HEK293 (cell line): Measurements from ENCODE around the gene NAALADL2.

Experiments used
- CTCF ChIA-PET: fragments of 350-600 bp; formaldehyde crosslinking; extraction: SDS; loops from one replicate; lab custom pipeline; 2021; ENCODE audit warnings: antibody characterized with exemption; lab: Yijun Ruan, JAX
- POLR2A ChIA-PET: fragments of 300-600 bp; formaldehyde crosslinking; extraction: SDS; loops from one replicate; lab custom pipeline; 2020; ENCODE audit warnings: antibody characterized with exemption, inconsistent platforms; lab: Yijun Ruan, JAX
- H3K27ac ChIP-seq: fragments of 200-500 bp; sonication (Bioruptor generic); 2 replicates; pipeline ENCODE4 v1.5.1; 2014; ENCODE audit warnings: low read depth, low read length, control low read depth, inconsistent platforms; ENCODE audit errors: extremely low read depth
- H3K36me3 ChIP-seq, 2 experiments: fragments of 200-500 bp in 1 of 2; sonication (Bioruptor generic) in 1 of 2; 1 replicate in 1 of 2; 2 replicates in 1 of 2; pipeline ENCODE4 v1.5.1; 2014 to 2017; ENCODE audit warnings: inconsistent platforms in 2 of 2, low read length in 2 of 2; ENCODE audit not compliant: control insufficient read depth in 2 of 2, insufficient read depth in 1 of 2
- H3K4me1 ChIP-seq: fragments of 200-500 bp; sonication (Bioruptor generic); 2 replicates; pipeline ENCODE4 v1.5.1; 2014; ENCODE audit warnings: mild to moderate bottlenecking, low read length, inconsistent platforms; ENCODE audit not compliant: control insufficient read depth, insufficient read depth
- H3K4me3 ChIP-seq: 2 replicates; pipeline ENCODE4 v1.5.1; 2011; ENCODE audit warnings: low read depth, mild to moderate bottlenecking, control low read depth, low read length, moderate library complexity
- H3K9me3 ChIP-seq: fragments of 200-500 bp; sonication (Bioruptor generic); 2 replicates; pipeline ENCODE4 v1.5.1; 2014; ENCODE audit warnings: low read depth, low read length, inconsistent platforms; ENCODE audit not compliant: control insufficient read depth, insufficient read depth
- KLF10 ChIP-seq: fragments of 450-650 bp; IDR thresholded peaks from 2 replicates; pipeline ENCODE4 v1.5.1; 2018; ENCODE audit warnings: missing biosample characterization, mild to moderate bottlenecking, missing genetic modification characterization
- MYNN ChIP-seq: fragments of 450-650 bp; formaldehyde crosslinking; IDR thresholded peaks from 2 replicates; pipeline ENCODE4 v1.5.1; 2016; ENCODE audit warnings: missing biosample characterization, missing genetic modification characterization, borderline replicate concordance
- PRDM4 ChIP-seq: fragments of 450-650 bp; formaldehyde crosslinking; IDR thresholded peaks from 2 replicates; pipeline ENCODE4 v1.5.1; 2017; ENCODE audit warnings: missing biosample characterization, missing genetic modification characterization
- SCRT1 ChIP-seq: fragments of 450-650 bp; formaldehyde crosslinking; IDR thresholded peaks from 2 replicates; pipeline ENCODE4 v1.5.1; 2016; ENCODE audit warnings: missing biosample characterization, missing genetic modification characterization, borderline replicate concordance
- SP3 ChIP-seq: fragments of 450-650 bp; formaldehyde crosslinking; IDR thresholded peaks from 2 replicates; pipeline ENCODE4 v1.5.1; 2016; ENCODE audit warnings: missing biosample characterization, missing genetic modification characterization
- WT1 ChIP-seq: fragments of 450-650 bp; formaldehyde crosslinking; IDR thresholded peaks from 2 replicates; pipeline ENCODE4 v1.5.1; 2016; ENCODE audit warnings: missing biosample characterization, missing genetic modification characterization
- YY1 ChIP-seq: fragments of 450-650 bp; formaldehyde crosslinking; IDR thresholded peaks from 2 replicates; pipeline ENCODE4 v1.5.1; 2018; ENCODE audit warnings: missing biosample characterization, missing genetic modification characterization
- ZBTB10 ChIP-seq: fragments of 450-650 bp; formaldehyde crosslinking; IDR thresholded peaks from 2 replicates; pipeline ENCODE4 v1.5.1; 2016; ENCODE audit warnings: missing biosample characterization, missing genetic modification characterization
- ZBTB8A ChIP-seq: fragments of 450-650 bp; formaldehyde crosslinking; IDR thresholded peaks from 2 replicates; pipeline ENCODE4 v1.5.1; 2016; ENCODE audit warnings: missing biosample characterization, missing genetic modification characterization
- ZEB2 ChIP-seq: fragments of 450-650 bp; formaldehyde crosslinking; IDR thresholded peaks from 2 replicates; pipeline ENCODE4 v1.5.1; 2016; ENCODE audit warnings: missing biosample characterization, missing genetic modification characterization
- ZFP3 ChIP-seq: fragments of 450-650 bp; formaldehyde crosslinking; IDR thresholded peaks from 2 replicates; pipeline ENCODE4 v1.5.1; 2016; ENCODE audit warnings: low read depth, missing biosample characterization, missing genetic modification characterization
- ZFP37 ChIP-seq: fragments of 450-650 bp; formaldehyde crosslinking; IDR thresholded peaks from 2 replicates; pipeline ENCODE4 v1.5.1; 2016; ENCODE audit warnings: missing biosample characterization, missing genetic modification characterization
- ZNF169 ChIP-seq: fragments of 450-650 bp; formaldehyde crosslinking; IDR thresholded peaks from 2 replicates; pipeline ENCODE4 v1.5.1; 2016; ENCODE audit warnings: missing biosample characterization, missing genetic modification characterization
- ZNF174 ChIP-seq: fragments of 450-650 bp; formaldehyde crosslinking; IDR thresholded peaks from 2 replicates; pipeline ENCODE4 v1.5.0; 2017; ENCODE audit warnings: missing biosample characterization, mild to moderate bottlenecking, missing genetic modification characterization
- ZNF214 ChIP-seq: fragments of 450-650 bp; formaldehyde crosslinking; IDR thresholded peaks from 2 replicates; pipeline ENCODE4 v1.5.1; 2017; ENCODE audit warnings: missing biosample characterization, mild to moderate bottlenecking, missing genetic modification characterization, borderline replicate concordance
- ZNF239 ChIP-seq: fragments of 450-650 bp; formaldehyde crosslinking; IDR thresholded peaks from 2 replicates; pipeline ENCODE4 v1.5.1; 2016; ENCODE audit warnings: missing biosample characterization, missing genetic modification characterization
- ZNF37A ChIP-seq: fragments of 450-650 bp; IDR thresholded peaks from 2 replicates; pipeline ENCODE4 v1.5.1; 2018; ENCODE audit warnings: missing biosample characterization, missing genetic modification characterization
- ZNF433 ChIP-seq: fragments of 450-650 bp; formaldehyde crosslinking; IDR thresholded peaks from 2 replicates; pipeline ENCODE4 v1.5.1; 2016; ENCODE audit warnings: missing biosample characterization, missing genetic modification characterization, low read depth
- ZNF529 ChIP-seq: fragments of 450-650 bp; formaldehyde crosslinking; IDR thresholded peaks from 2 replicates; pipeline ENCODE4 v1.5.1; 2017; ENCODE audit warnings: missing genetic modification characterization, missing biosample characterization; ENCODE audit not compliant: insufficient replicate concordance
- ZNF580 ChIP-seq: fragments of 450-650 bp; formaldehyde crosslinking; IDR thresholded peaks from 2 replicates; pipeline ENCODE4 v1.5.1; 2016; ENCODE audit warnings: missing biosample characterization, missing genetic modification characterization
- ZNF596 ChIP-seq: fragments of 450-650 bp; IDR thresholded peaks from 2 replicates; pipeline ENCODE4 v1.5.0; 2018; ENCODE audit warnings: missing biosample characterization, mild to moderate bottlenecking, missing genetic modification characterization, moderate library complexity
- ZNF610 ChIP-seq: fragments of 450-650 bp; formaldehyde crosslinking; IDR thresholded peaks from 2 replicates; pipeline ENCODE4 v1.5.1; 2016; ENCODE audit warnings: missing biosample characterization, missing genetic modification characterization, borderline replicate concordance
- ZNF768 ChIP-seq: fragments of 450-650 bp; formaldehyde crosslinking; IDR thresholded peaks from 2 replicates; pipeline ENCODE4 v1.5.1; 2018; ENCODE audit warnings: missing biosample characterization, mild to moderate bottlenecking, missing genetic modification characterization
- TF ChIP-seq, protein P1 (sequence below): fragments of 450-650 bp; formaldehyde crosslinking; IDR thresholded peaks from 2 replicates; pipeline ENCODE4; 2016; ENCODE audit warnings: missing biosample characterization, missing genetic modification characterization
- TF ChIP-seq, protein P2 (sequence below): fragments of 450-650 bp; formaldehyde crosslinking; IDR thresholded peaks from 2 replicates; pipeline ENCODE4 v1.5.1; 2016; ENCODE audit warnings: missing biosample characterization, missing genetic modification characterization

Gene NAALADL2

GRCh38 chr3:175105066-175105465, 245.9 kb downstream of the NAALADL2 start:
- Histone ChIP-seq H3K4me1 (no peaks in the 10 kb centered on the region), H3K9me3 (no peaks in the 10 kb centered on the region), H3K36me3 (no peaks in the 10 kb centered on the region), H3K4me3 (no peak overlapping the region), H3K27ac (no peak overlapping the region)
- no peak for TF ChIP-seq KLF10 (tag by site-specific recombination)
- no peak for TF ChIP-seq SP3
- TF ChIP-seq WT1 (tag by site-specific recombination): no peak
- TF ChIP-seq MYNN (tag by site-specific recombination): no peak
- TF ChIP-seq ZNF169: no peak
- no peak for TF ChIP-seq PRDM4 (tag by site-specific recombination)
- ChIA-PET POLR2A (no interaction called here), CTCF (no interaction called here)

GRCh38 chr3:175107231-175107630, 248.1 kb downstream of the NAALADL2 start:
- Histone ChIP-seq H3K36me3 (no peaks in the 10 kb centered on the region), H3K4me3 (no peak overlapping the region), H3K27ac (no peak overlapping the region), H3K4me1 (no peaks in the 10 kb centered on the region), H3K9me3 (no peaks in the 10 kb centered on the region)
- CTCF ChIA-PET: no interaction called here
- POLR2A ChIA-PET: no interaction called here
- no peak for TF ChIP-seq ZNF596
- no peak for TF ChIP-seq ZBTB10
- no peak for TF ChIP-seq SCRT1 (tag by site-specific recombination)
- TF ChIP-seq WT1 (tag by site-specific recombination): no peak
- TF ChIP-seq ZEB2 (tag by site-specific recombination): no peak
- no peak for TF ChIP-seq ZNF580 (tag by site-specific recombination)
- TF ChIP-seq ZNF433: no peak
- TF ChIP-seq YY1: no peak
- TF ChIP-seq ZNF610 (tag by site-specific recombination): no peak
- TF ChIP-seq ZNF768: no peak
- TF ChIP-seq ZFP37 (tag by site-specific recombination): no peak
- TF ChIP-seq ZNF214 (tag by site-specific recombination): no peak
- TF ChIP-seq ZNF529 (tag by site-specific recombination): no peak
- no peak for TF ChIP-seq ZNF174

- no peak overlapping the region for H3K4me3 ChIP-seq
- TF ChIP-seq ZNF239 (tag by site-specific recombination): no peak
- TF ChIP-seq ZFP3 (tag by site-specific recombination): no peak
- no peak for TF ChIP-seq ZNF37A
- TF ChIP-seq, protein P1, sequence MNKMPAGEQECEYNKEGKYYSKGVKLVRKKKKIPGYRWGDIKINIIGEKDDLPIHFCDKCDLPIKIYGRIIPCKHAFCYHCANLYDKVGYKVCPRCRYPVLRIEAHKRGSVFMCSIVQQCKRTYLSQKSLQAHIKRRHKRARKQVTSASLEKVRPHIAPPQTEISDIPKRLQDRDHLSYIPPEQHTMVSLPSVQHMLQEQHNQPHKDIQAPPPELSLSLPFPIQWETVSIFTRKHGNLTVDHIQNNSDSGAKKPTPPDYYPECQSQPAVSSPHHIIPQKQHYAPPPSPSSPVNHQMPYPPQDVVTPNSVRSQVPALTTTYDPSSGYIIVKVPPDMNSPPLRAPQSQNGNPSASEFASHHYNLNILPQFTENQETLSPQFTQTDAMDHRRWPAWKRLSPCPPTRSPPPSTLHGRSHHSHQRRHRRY (tag by site-specific recombination): no peak
- TF ChIP-seq, protein P2, sequence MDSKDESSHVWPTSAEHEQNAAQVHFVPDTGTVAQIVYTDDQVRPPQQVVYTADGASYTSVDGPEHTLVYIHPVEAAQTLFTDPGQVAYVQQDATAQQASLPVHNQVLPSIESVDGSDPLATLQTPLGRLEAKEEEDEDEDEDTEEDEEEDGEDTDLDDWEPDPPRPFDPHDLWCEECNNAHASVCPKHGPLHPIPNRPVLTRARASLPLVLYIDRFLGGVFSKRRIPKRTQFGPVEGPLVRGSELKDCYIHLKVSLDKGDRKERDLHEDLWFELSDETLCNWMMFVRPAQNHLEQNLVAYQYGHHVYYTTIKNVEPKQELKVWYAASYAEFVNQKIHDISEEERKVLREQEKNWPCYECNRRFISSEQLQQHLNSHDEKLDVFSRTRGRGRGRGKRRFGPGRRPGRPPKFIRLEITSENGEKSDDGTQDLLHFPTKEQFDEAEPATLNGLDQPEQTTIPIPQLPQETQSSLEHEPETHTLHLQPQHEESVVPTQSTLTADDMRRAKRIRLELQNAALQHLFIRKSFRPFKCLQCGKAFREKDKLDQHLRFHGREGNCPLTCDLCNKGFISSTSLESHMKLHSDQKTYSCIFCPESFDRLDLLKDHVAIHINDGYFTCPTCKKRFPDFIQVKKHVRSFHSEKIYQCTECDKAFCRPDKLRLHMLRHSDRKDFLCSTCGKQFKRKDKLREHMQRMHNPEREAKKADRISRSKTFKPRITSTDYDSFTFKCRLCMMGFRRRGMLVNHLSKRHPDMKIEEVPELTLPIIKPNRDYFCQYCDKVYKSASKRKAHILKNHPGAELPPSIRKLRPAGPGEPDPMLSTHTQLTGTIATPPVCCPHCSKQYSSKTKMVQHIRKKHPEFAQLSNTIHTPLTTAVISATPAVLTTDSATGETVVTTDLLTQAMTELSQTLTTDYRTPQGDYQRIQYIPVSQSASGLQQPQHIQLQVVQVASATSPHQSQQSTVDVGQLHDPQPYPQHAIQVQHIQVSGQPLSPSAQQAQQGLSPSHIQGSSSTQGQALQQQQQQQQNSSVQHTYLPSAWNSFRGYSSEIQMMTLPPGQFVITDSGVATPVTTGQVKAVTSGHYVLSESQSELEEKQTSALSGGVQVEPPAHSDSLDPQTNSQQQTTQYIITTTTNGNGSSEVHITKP (tag by site-specific recombination): no peak
- no peak for TF ChIP-seq ZBTB8A (tag by site-specific recombination)
Observed at GRCh38 chr3:175107995-175108394, 248.9 kb downstream of the NAALADL2 start.

More at GRCh38 chr3:175107995-175108394, 248.9 kb downstream of the NAALADL2 start:
- POLR2A ChIA-PET: no interaction called here
- Histone ChIP-seq H3K4me1 (no peaks in the 10 kb centered on the region), H3K27ac (no peak overlapping the region), H3K9me3 (no peaks in the 10 kb centered on the region), H3K36me3 (no peaks in the 10 kb centered on the region)
- CTCF ChIA-PET: no interaction called here
